SIG-M5 (cell line): Measurements from ENCODE around the gene ZNF107.
"Not testable (repeated sequence)": the region's sequence is repeated elsewhere in the genome, so short reads cannot be mapped to it uniquely, and the experiment has no call there.

Experiments
- DNase-seq: peaks from one replicate; lab custom pipeline; 2025; lab: John Stamatoyannopoulos, UW

The ZNF107 gene

DNA sequence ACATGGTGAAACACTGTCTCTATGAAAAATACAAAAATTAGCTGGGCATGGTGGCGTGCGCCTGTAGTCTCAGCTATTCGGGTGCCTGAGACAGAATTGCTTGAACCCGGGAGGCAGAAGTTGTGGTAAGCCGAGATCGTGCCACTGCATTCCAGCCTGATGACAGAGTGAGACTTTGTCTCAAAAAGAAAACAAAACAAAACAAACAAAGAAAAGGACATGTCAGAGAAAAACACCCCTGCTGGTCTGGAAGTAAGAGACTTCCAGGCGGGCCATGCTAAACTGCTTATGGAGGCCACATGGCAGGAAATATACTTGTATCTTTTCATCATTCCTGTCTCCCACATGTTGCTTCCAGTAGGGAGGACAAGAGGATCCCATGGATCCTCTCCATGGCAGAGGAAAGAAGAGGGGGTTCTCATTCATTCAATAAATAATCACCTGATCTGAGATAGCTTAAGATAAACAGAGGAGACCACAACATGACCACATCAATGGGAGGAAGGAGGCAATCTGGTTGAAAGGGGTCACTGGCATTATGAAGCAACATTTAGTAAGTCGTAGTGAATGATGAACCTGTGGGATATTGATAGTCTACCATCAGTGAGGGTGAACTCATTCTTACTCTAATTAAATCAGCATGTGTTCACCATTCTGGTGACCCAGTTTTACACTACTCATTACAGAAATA, 67.8 kb downstream of the ZNF107 start:
- DNase-seq: no peak

DNA sequence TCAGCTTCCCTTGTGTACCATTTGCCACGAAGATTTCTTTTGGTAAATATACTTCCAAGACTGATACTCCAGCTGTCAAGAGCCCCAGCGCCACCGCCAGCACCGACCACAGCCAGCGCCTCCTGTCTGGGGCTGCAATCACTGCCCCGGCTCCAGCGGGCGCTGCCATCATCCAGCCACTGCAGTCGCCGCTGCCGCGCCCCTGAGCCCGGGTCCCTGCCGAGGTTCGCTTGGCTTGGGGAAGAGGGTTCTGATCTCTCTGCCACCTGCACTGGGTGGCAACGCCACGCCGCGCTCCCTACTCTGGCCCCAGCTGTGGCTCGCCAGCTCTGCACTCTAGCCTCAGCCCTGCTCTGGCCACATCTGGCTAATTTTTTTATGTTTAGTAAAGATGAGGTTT, 70.6 kb downstream of the ZNF107 start:
- DNase-seq: no peak

DNA sequence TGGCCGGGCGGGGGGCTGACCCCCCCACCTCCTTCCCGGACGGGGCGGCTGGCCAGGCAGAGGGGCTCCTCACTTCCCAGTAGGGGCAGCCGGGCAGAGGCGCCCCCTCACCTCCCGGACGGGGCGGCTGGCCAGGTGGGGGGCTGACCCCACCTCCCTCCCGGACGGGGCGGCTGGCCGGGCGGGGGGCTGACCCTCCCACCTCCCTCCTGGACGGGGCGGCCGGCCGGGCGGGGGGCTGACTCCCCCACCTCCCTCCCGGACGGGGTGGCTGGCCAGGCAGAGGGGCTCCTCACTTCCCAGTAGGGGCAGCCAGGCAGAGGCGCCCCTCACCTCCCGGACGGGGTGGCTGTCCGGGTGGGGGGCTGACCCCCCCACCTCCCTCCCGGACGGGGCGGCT, 72.5 kb downstream of the ZNF107 start:
- not testable (repeated sequence) for DNase-seq

DNA sequence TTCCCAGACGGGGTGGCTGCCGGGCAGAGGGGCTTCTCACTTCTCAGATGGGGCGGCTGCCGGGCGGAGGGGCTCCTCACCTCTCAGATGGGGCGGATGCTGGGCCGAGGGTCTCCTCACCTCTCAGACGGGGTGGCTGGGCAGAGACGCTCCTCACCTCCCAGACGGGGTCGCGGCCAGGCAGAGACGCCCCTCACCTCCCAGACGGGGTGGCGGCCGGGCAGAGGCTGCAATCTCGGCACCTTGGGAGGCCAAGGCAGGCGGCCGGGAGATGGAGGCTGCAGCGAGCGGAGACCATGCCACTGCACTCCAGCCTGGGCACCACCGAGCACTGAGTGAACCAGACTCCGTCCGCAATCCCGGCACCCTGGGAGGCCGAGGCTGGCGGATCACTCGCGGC, 73.0 kb downstream of the ZNF107 start:
- DNase-seq: not testable (repeated sequence)

DNA sequence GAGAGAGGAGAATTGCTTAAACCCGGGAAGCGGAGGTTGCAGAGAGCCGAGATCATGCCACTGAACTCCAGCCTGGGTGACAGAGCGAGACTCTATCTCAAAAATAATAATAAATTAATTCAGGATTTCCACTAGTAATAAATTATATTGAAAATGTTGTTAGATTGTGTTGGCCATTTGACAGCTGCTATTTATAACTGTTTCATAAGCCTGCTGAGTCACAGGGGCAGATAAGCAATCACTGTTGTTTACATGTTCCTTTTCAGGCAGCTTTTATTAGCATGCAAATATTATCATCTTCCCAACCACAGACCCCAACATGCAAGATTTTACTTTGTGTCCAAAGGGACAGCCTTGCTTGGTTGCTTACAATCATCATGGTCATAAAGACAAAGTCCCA, 78.7 kb downstream of the ZNF107 start:
- DNase-seq: no peak

DNA sequence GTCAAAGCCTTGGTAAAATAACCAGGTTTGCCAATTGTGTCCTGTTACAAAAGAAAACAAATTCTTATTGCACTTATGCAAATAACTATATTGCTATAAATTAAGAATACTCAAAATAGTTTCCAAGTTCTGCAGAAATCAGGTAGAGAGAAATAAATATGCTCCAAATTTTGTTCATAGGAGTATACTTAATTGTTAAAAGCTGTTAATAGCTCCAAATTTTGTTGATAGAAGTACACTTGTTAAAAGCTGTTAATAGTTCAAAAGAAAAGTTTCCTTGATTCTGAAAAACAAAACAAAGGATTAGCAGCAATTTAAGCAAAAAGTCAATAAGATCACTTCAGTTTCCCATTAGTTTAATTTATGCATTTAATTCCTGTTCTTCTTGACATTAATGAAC, 81.9 kb downstream of the ZNF107 start:
- DNase-seq: no peak

DNA sequence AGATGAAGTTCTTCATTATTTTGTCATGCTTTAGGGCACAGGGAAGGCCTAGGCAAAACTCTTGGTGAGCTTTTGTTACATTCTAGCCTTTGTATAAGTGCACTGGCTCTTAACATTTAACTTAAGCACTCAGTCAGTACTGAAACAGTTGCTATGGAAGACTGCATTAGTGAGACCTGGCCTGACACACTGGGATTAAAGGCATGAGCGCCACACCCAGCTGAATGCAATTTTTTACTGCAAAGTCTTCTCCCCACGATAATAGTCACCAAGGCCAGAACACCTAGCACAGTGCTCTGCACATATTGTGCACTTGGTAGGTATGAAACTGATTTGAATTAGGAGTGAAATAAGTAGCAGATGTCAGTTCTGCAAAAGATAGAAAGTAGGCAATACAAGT, 87.1 kb downstream of the ZNF107 start:
- no peak for DNase-seq

DNA sequence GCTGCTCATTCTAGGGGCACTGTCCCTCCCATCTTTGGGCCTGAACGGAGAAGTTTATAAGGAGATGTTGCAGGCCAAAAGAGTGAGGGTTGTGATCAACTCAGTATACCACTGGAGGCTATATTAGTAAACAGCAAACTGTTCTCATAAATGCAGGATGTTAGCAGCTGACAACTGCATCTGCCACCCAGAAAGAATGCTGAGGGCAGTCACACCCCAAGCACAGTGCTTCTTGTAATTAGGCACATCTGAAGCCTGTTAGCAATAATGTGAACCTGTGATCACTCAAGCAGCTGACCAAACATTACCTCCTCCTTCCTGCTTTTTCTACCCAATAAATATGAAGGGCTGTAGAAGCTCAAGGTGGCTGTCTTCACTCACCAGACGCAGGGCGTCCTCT, 89.9 kb downstream of the ZNF107 start:
- no peak for DNase-seq

DNA sequence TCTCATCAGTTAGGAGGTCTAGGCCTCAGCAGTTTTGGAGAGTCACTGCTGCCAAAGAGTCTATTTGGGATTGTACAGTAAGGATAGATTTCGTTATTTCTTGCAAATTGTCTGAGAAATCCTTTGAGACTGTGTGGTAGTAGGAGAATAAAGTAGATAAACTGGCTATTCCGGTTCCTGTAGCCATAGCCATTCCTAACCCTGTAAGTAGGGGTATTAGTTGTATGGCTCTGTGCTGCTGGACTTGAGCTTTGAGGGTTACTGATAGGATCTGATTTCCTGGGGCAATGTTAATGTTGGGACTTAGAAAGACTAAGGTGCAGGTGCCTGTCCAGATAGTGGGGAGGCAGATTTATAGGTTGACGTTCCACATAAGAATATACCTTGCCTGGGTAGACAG, 92.2 kb downstream of the ZNF107 start:
- DNase-seq: no peak
